Measurements from ENCODE around the gene AHCYL1. TPM values are rescaled to one million over a fixed set of nuclear protein-coding genes. Genes with fewer than 3 reads are reported as not detected.

The AHCYL1 gene
- total and polyA plus RNA-seq, 2 donors (not counting 1 experiment from before 2014, with no cell fraction given): 24.3 to 51.4 TPM

GRCh38 chr1:110003747-110004428, 19.3 kb downstream of the AHCYL1 start:
- H3K36me3 ChIP-seq (replicated peaks in 1 of 2; ENCODE audit: control extremely low read depth in 1 of 2, control insufficient read depth in 1 of 2, extremely low read depth in 1 of 2, insufficient read depth in 2 of 2, low read length in 1 of 2): no peaks in the 10 kb centered on the region
- POLR2A ChIA-PET: no interaction called here
- H3K27ac Mint-ChIP-seq: peak overlapping the region; percentile 74
- H3K4me3 Mint-ChIP-seq: no peak overlapping the region
- no peaks in the 10 kb centered on the region for H4K20me1 ChIP-seq (ENCODE audit: control insufficient read depth, insufficient read depth, low read length, poor library complexity, severe bottlenecking)
- no peak overlapping the region for H3K4me3 ChIP-seq (ENCODE audit: control extremely low read depth in 1 of 5, extremely low read depth in 1 of 5, insufficient read depth in 1 of 5, low read depth in 2 of 5, low read length in 4 of 5)
- H3K9me3 Mint-ChIP-seq (ENCODE audit: insufficient read depth): no peaks in the 10 kb centered on the region
- WGBS (ENCODE audit: insufficient coverage): 87% methylated on average over 4 of the region's 8 CpGs
- intact Hi-C loops (cut with micrococcal nuclease): no loop called here
- H3K79me2 ChIP-seq (ENCODE audit: control insufficient read depth, insufficient read depth, low read length): peaks cover 43% of the 10 kb centered on the region
- ATAC-seq (ENCODE audit: low read depth) (peak; percentile 64), DNase-seq (no peak)
- H3K4me1 ChIP-seq (ENCODE audit: control insufficient read depth in 2 of 2, insufficient read depth in 2 of 2, low read length in 2 of 2): peaks cover 10 to 11% of the 10 kb centered on the region in 2 donors
- no peaks in the 10 kb centered on the region for H3K27me3 ChIP-seq (replicated peaks in 1 of 4; ENCODE audit: control extremely low read depth in 1 of 4, control insufficient read depth in 3 of 4, insufficient read depth in 4 of 4, low read length in 3 of 4)
- CTCF ChIA-PET: interaction anchor here (1.1 to 1.2 kb wide), 2 partner anchors 18 to 227 kb away, joined by 3 to 4 read pairs; no protein-coding TSS in a partner anchor
- H3K9me3 ChIP-seq (ENCODE audit: control extremely low read depth in 1 of 3, control insufficient read depth in 2 of 3, insufficient read depth in 1 of 3, low read length in 2 of 3): no peaks in the 10 kb centered on the region
- TF ChIP-seq EZH2 (IDR thresholded peaks at IDR 0.05; ENCODE audit: borderline replicate concordance, insufficient read depth, low read depth, low read length, poor library complexity, severe bottlenecking) (no peak), CTCF (IDR thresholded peaks at IDR 0.05) (no peak)
- H3K27me3 Mint-ChIP-seq: no peaks in the 10 kb centered on the region
- H2AFZ ChIP-seq (ENCODE audit: insufficient read depth, low read depth, low read length, poor library complexity, severe bottlenecking): no peak overlapping the region
- H3K4me2 ChIP-seq (replicated peaks; ENCODE audit: low read depth, low read length, poor library complexity, severe bottlenecking): peak overlapping the region; percentile 28
- H3K9ac ChIP-seq (ENCODE audit: low read length): no peak overlapping the region
- peak overlapping the region in 1 of 2 donors; percentile 34 for H3K27ac ChIP-seq (ENCODE audit: low read length in 2 of 2)
- peaks cover 38% of the 10 kb centered on the region for H3K4me1 Mint-ChIP-seq

GRCh38 chr1:110004583-110004982, 20.0 kb downstream of the AHCYL1 start:
- Histone ChIP-seq H3K4me1 (ENCODE audit: control insufficient read depth in 2 of 2, insufficient read depth in 2 of 2, low read length in 2 of 2) (peaks cover 10 to 11% of the 10 kb centered on the region in 2 donors), H3K36me3 (replicated peaks in 1 of 2; ENCODE audit: control extremely low read depth in 1 of 2, control insufficient read depth in 1 of 2, extremely low read depth in 1 of 2, insufficient read depth in 2 of 2, low read length in 1 of 2) (peaks cover 0 to 5% of the 10 kb centered on the region in 2 experiments), H3K27me3 (replicated peaks in 1 of 4; ENCODE audit: control extremely low read depth in 1 of 4, control insufficient read depth in 3 of 4, insufficient read depth in 4 of 4, low read length in 3 of 4) (no peaks in the 10 kb centered on the region), H3K4me3 (ENCODE audit: control extremely low read depth in 1 of 5, extremely low read depth in 1 of 5, insufficient read depth in 1 of 5, low read depth in 2 of 5, low read length in 4 of 5) (no peak overlapping the region), H3K9ac (ENCODE audit: low read length) (no peak overlapping the region), H3K9me3 (ENCODE audit: control extremely low read depth in 1 of 3, control insufficient read depth in 2 of 3, insufficient read depth in 1 of 3, low read length in 2 of 3) (no peaks in the 10 kb centered on the region), H3K27ac (ENCODE audit: low read length in 2 of 2) (no peak overlapping the region), H3K79me2 (ENCODE audit: control insufficient read depth, insufficient read depth, low read length) (peaks cover 43% of the 10 kb centered on the region), H2AFZ (ENCODE audit: insufficient read depth, low read depth, low read length, poor library complexity, severe bottlenecking) (no peak overlapping the region), H3K4me2 (replicated peaks; ENCODE audit: low read depth, low read length, poor library complexity, severe bottlenecking) (no peak overlapping the region), H4K20me1 (ENCODE audit: control insufficient read depth, insufficient read depth, low read length, poor library complexity, severe bottlenecking) (no peaks in the 10 kb centered on the region)
- ATAC-seq (ENCODE audit: low read depth): no peak
- intact Hi-C loops (cut with micrococcal nuclease): no loop called here
- DNase-seq: no peak
- WGBS (ENCODE audit: insufficient coverage): no CpG with 5 or more reads among the region's 1 CpG
- TF ChIP-seq EZH2 (IDR thresholded peaks at IDR 0.05; ENCODE audit: borderline replicate concordance, insufficient read depth, low read depth, low read length, poor library complexity, severe bottlenecking): no peak
- no peak for TF ChIP-seq CTCF (IDR thresholded peaks at IDR 0.05)
- ChIA-PET POLR2A (no interaction called here), CTCF (interaction anchor here (1.1 to 1.2 kb wide), 2 partner anchors 19 to 228 kb away, joined by 3 to 4 read pairs; no protein-coding TSS in a partner anchor)
- no peak overlapping the region for H3K4me3 Mint-ChIP-seq
- H3K27me3 Mint-ChIP-seq: no peaks in the 10 kb centered on the region
- peaks cover 38% of the 10 kb centered on the region for H3K4me1 Mint-ChIP-seq
- H3K9me3 Mint-ChIP-seq (ENCODE audit: insufficient read depth): no peaks in the 10 kb centered on the region
- peak overlapping the region; percentile 11 for H3K27ac Mint-ChIP-seq

Data from B cell (primary cell).